ENCODE data around the gene ZNF467. TPM values are rescaled to one million over a fixed set of nuclear protein-coding genes. Genes with fewer than 3 reads are reported as not detected.

The ZNF467 gene
- total RNA-seq, 1 donor from 2014 or later: 0.20 TPM

- DNase-seq (no peak), ATAC-seq (ENCODE audit: low read depth) (no peak)
- H3K4me3 Mint-ChIP-seq: no peak overlapping the region
- POLR2A ChIA-PET: no interaction called here
- H3K4me1 Mint-ChIP-seq: no peaks in the 10 kb centered on the region
- CTCF ChIA-PET: no interaction called here
- no peak for TF ChIP-seq CTCF (IDR thresholded peaks at IDR 0.05)
- no peaks in the 10 kb centered on the region for H3K36me3 Mint-ChIP-seq (ENCODE audit: low read depth)
- intact Hi-C loops (cut with micrococcal nuclease): no loop called here
- H3K27me3 Mint-ChIP-seq: no peaks in the 10 kb centered on the region
- H3K9me3 Mint-ChIP-seq: no peaks in the 10 kb centered on the region
- H3K27ac Mint-ChIP-seq: no peak overlapping the region
Observed at GRCh38 chr7:149816794-149817193, 43.4 kb upstream of the ZNF467 start.

GRCh38 chr7:149816267-149816751, 42.9 kb upstream of the ZNF467 start:
- no peak for TF ChIP-seq CTCF (IDR thresholded peaks at IDR 0.05)
- DNase-seq: no peak
- Mint-ChIP-seq H3K4me1 (no peaks in the 10 kb centered on the region), H3K27me3 (no peaks in the 10 kb centered on the region), H3K36me3 (ENCODE audit: low read depth) (no peaks in the 10 kb centered on the region), H3K4me3 (no peak overlapping the region), H3K27ac (no peak overlapping the region), H3K9me3 (no peaks in the 10 kb centered on the region)
- ChIA-PET CTCF (no interaction called here), POLR2A (no interaction called here)
- intact Hi-C loops (cut with micrococcal nuclease): no loop called here
- no peak for ATAC-seq (ENCODE audit: low read depth)

GRCh38 chr7:149815661-149816266, 42.4 kb upstream of the ZNF467 start:
- ATAC-seq (ENCODE audit: low read depth): no peak
- H3K27me3 Mint-ChIP-seq: no peaks in the 10 kb centered on the region

GRCh38 chr7:149815121-149815520, 41.7 kb upstream of the ZNF467 start:
- Mint-ChIP-seq H3K4me3 (no peak overlapping the region), H3K36me3 (ENCODE audit: low read depth) (no peaks in the 10 kb centered on the region), H3K9me3 (no peaks in the 10 kb centered on the region), H3K27me3 (no peaks in the 10 kb centered on the region), H3K27ac (no peak overlapping the region), H3K4me1 (no peaks in the 10 kb centered on the region)
- ATAC-seq (ENCODE audit: low read depth): no peak
- intact Hi-C loops (cut with micrococcal nuclease): no loop called here
- ChIA-PET CTCF (no interaction called here), POLR2A (no interaction called here)
- TF ChIP-seq CTCF (IDR thresholded peaks at IDR 0.05): no peak
- no peak for DNase-seq

More at GRCh38 chr7:149815661-149816266, 42.4 kb upstream of the ZNF467 start:
- intact Hi-C loops (cut with micrococcal nuclease): no loop called here
- Mint-ChIP-seq H3K27ac (no peak overlapping the region), H3K9me3 (no peaks in the 10 kb centered on the region), H3K4me3 (no peak overlapping the region), H3K36me3 (ENCODE audit: low read depth) (no peaks in the 10 kb centered on the region), H3K4me1 (no peaks in the 10 kb centered on the region)
- no peak for DNase-seq
- TF ChIP-seq CTCF (IDR thresholded peaks at IDR 0.05): no peak
- ChIA-PET CTCF (no interaction called here), POLR2A (no interaction called here)

- Mint-ChIP-seq H3K9me3 (no peaks in the 10 kb centered on the region), H3K27me3 (no peaks in the 10 kb centered on the region), H3K36me3 (ENCODE audit: low read depth) (no peaks in the 10 kb centered on the region), H3K4me1 (no peaks in the 10 kb centered on the region), H3K4me3 (no peak overlapping the region), H3K27ac (no peak overlapping the region)
- intact Hi-C loops (cut with micrococcal nuclease): no loop called here
- ChIA-PET POLR2A (no interaction called here), CTCF (no interaction called here)
- ATAC-seq (ENCODE audit: low read depth) (no peak), DNase-seq (no peak)
- no peak for TF ChIP-seq CTCF (IDR thresholded peaks at IDR 0.05)
Observed at GRCh38 chr7:149814494-149814893, 41.1 kb upstream of the ZNF467 start.
